T-helper 2 cell treated with Interferon-gamma antibody and Interleukin-4, amounts not matched to agents 100 ng/mL and 5 ng/mL, for 36 hours (primary cell): ENCODE data around the gene DCDC2C. TPM values are rescaled to one million over a fixed set of nuclear protein-coding genes. Genes with fewer than 3 reads are reported as not detected.
"Not testable (repeated sequence)": the region's sequence is repeated elsewhere in the genome, so short reads cannot be mapped to it uniquely, and the experiment has no call there.

Experiments
- intact Hi-C: fragments of 100-400 bp; cut with micrococcal nuclease; formaldehyde crosslinking; loops from one replicate; pipeline ENCODE4 v1.15.1; 2023
- total RNA-seq: library from RNA; stranded (reverse); gene quantifications from 2 replicates; pipeline ENCODE4 v1.2.3, GENCODE V29; 2022

Gene DCDC2C
- total RNA-seq, 1 donor from 2014 or later, result not detected

DNA sequence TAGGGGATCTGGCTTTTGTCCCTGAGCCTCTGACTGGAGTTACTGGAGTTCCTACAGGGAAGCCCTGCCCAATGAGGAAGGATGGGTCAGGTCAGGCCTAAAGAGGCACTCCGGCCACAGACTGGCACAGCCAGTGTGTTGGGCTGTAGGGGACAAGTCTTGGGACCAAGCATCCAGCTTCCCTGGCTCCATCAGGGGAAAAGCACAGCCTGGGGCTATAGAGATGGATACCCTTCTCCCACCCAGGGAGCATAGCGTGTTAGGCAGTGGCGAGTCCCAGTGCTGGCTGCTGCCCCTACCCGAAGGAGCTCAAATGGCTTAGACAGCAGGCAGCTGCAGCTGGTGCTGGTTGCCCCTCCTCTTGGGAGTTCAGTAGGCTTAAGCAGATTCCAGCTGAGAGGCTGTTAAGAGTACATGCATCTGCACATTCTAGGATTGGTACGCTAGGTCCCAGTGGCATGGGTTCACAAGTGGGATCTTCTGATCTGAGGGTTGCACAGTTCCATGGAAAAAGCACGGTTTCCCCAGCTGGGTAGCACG lies 111.4 kb downstream of the DCDC2C start:
- intact Hi-C loops, result no loop called here

- intact Hi-C loops, result not testable (repeated sequence)
Observed at GRCh38 chr2:3817144-3817543, 113.8 kb downstream of the DCDC2C start.

GRCh38 chr2:3823748-3824147 lies 120.4 kb downstream of the DCDC2C start:
- intact Hi-C loops, result no loop called here

DNA sequence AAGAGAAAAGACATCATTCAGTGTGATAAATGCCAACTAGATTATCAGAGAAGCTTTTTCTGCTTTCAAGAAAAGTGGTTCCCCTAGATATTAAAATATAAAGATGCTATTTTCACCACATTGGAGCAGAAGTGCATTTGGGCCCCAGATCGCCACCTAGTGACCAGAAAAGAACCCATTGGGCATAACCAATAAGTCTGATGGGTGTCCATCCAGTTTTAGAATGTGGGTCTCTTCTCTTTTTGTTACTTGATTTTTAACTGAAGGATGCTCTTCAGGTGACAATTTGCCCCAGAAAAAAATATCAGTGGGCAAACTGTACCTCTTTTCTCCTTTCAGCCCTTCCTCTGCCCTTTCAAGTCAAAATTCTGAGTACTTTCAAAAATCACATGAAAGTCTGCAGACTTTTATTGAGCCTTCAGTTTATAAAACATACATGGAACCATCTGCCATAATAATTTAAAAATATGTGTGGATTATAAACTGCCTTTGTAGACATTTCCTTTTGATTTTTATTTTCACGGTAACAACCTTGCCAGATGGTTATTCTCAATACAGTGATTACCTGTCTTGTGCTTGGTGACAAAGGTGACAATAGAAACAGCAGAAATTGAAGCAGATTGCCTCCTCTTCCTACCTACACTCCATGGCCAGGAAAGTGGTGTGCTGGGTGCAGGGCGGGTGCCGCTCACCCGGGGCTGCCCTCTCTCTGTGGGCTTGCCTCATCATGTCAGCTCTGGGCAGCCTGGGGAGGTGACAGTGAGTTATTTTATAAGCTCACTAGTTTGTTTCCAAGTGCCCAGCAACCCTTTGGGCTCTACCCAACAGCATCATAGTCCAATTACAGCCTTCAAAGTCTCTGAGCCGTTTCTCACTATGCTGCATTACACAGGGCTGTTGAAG lies 124.5 kb downstream of the DCDC2C start:
- intact Hi-C loops, result loop anchor here (5.0 kb wide), 1 partner anchor 101 kb away; no protein-coding TSS in a partner anchor

- intact Hi-C loops, result no loop called here
Observed at GRCh38 chr2:3830796-3831195, 127.4 kb downstream of the DCDC2C start.

DNA sequence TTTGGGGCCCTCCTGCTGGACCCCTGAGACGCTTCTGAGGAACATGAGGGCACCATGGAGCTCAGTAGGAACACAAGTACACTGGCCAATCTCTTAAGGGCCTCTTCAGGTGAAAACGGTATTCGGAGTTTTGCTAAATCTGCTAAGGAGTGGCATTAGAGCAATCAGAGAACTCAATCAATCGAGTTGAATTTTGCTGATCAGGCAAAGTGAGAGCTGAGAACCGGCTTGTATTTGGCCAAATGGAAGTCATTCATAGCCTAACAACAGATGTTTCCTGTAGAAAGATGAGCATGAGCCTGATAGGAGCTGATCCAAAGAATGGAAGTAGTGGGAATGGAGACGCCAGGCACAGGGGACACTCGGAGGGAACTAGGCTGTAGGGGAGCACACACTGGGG lies 133.7 kb downstream of the DCDC2C start:
- intact Hi-C loops, result no loop called here

- intact Hi-C loops, result no loop called here
Observed at GRCh38 chr2:3838348-3838747, 135.0 kb downstream of the DCDC2C start.

- intact Hi-C loops, result no loop called here
Observed at GRCh38 chr2:3839476-3839875, 136.1 kb downstream of the DCDC2C start.

DNA sequence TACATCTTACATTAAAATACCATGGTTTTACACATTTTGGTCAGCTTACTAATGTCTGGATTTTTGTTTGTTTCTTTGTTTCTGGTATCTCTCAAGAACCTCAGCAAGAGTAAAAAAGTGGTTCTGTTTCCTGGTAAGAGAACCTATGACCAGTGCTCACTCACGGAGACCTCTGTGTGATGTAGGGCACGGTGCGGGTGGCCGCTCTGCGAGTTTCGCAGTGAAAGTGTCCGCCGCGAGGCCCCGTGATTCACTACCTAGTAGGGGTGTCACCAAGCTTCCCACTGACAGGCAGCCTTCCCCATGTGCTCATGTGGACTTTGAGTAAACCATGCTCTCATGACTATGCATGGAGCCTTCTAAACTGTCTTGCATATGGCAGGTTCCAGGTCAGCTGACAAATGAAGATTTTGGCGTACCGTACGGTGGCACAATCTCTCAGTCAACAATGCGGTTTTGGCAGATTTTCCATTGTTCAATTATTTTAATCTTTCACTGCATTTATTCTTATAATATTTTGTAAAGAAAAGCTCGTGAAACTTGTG lies 137.3 kb downstream of the DCDC2C start:
- intact Hi-C loops, result no loop called here

DNA sequence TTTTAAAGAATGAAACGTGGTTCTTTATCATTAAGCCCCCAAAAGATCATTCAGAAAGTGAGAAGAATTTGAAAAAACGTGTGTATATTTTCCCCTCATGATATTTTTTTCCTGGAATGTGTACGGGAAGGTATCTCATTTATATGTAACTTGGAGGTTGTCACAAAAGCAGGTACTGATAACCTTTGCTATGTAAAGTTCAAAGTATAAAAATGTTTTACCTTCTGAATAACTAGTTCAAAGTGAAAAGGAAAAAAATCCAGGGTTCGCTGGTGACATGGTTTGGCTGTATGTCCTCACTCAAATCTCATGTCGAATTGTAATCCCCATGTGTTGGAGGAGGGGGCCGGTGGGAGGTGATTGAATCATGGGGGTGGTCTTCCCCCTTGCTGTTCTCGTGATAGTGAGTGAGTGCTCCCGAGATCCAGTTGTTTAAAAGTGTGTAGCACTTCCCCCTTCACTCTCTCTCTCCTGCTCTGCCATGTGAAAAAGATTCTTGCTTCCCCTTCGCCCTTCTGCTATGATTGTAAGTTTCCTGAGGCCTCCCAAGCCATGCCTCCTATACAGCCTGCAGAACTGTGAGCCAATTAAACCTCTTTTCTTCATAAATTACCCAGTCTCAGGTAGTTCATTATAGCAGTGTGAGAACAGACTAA lies 144.2 kb downstream of the DCDC2C start:
- intact Hi-C loops, result no loop called here

GRCh38 chr2:3848776-3849175 lies 145.4 kb downstream of the DCDC2C start:
- intact Hi-C loops, result no loop called here

GRCh38 chr2:3849213-3849612 lies 145.8 kb downstream of the DCDC2C start:
- intact Hi-C loops, result no loop called here

- intact Hi-C loops, result no loop called here
Observed at GRCh38 chr2:3857576-3857975, 154.2 kb downstream of the DCDC2C start.

DNA sequence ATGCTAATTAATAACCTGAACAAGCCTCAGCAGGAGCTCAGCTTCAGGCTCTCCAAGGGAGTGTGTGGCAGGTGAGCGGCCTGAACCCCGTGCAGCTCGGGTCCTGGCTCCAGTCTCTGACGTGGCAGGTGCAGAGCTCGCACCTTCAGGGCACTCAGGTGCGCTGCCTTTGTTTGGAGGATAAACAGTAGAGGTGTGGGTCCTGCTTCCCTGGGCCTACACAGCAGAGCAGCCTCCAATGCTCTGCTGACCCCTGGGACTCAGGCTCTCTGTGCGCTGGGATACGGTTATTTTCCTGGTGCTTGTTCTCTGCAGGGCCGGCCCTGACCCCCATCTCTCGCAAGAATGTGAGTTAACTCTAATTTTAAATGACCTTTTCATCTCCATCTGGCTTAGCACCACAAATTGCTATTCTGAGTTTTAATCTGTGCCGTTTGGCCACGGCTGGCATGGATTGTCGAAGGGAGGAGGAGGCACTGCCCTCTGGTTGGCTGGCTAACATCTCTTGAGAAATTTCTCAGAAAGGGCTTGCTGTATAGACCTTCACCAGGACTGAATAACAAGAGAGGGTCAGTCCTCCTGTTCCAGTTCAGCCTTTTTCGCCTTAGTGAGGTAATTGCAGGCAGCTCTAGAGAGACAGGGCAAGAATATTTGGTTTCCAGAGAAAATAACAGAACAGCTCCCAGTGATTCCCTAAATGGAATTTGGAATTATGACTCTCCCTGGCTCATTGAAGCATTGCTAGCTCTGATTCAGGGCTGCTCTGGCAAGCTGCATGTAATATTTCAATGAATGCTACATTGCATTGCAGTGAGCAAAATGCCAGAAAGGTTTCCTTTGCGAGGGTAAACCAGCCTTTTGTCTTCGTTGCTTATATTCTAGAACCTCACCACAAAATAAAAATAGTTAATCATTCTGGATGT lies 161.8 kb downstream of the DCDC2C start:
- intact Hi-C loops, result no loop called here

DNA sequence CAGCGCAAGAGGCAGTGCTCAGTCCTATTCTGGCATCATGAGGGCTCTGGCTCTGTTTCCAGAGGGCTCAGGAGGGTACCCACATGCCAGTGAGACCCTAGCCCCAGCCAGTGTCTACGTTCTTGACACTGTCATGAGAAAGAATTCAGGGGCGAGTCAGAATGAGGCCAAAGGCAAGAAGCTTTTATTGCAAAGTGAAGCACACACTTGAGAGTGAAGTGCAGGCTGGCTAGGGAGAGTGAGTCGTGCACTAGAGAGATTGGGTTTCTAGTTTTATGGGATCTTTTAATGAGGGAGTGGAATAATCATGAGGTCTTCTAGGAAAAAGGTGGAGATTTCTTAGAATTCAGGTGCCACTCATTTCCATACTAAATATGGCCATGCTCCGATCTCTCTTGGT lies 164.1 kb downstream of the DCDC2C start:
- intact Hi-C loops, result no loop called here

DNA sequence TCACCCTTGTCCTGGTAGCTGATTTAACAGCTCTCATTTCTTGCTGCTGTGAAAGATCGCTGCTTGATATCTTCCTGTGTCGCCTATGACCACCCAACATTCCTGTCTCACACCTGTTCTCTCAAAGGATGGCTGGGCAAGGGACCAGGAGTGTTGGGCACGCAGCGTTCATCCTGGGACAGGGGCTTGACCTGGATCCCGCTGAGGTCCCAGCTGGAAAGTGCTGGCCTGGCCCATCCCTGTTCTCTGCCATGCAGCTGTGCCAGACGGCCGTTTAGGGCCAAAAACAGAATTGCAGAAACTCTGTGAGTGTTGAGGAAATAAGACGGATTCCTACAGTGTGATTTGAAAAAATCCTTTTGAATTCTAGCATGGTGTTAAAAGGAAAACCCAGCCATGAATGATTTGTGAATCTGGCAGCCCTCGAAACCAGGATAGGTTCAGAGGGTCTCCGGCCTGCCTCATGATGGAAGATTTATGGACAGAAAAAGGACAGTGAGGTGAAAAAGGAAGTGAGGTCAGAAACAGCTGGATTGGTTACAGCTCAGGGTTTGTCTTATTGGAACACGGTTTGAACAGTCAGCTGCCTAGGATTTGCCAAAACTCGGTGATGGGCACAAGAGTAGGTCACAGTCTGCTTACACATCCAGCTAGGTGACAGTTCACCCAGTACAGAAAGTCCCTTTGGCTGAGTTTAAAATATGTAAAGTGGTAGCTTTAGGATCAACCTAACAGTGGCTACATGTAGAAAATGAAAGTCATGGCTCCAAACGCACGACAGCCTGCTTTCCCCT lies 164.8 kb downstream of the DCDC2C start:
- intact Hi-C loops, result no loop called here

DNA sequence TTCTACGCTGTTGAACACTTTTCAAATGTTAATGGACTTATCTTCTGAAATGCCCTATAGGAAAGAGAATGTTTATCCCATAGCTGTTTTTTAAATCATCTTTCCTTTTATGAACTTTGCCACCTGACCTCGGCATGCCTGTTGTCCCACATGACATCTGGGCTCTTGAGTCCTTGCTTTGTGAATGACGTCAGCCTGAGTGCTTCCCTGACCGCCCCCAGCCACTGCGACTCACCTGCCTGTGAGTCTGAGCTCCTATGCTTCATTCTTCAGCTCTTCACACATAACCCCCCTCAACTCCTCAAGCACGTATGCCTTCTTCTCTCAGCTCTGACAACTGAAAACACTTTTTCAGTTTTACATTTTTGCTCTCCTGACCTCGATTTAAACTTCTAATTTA lies 166.8 kb downstream of the DCDC2C start:
- intact Hi-C loops, result no loop called here

DNA sequence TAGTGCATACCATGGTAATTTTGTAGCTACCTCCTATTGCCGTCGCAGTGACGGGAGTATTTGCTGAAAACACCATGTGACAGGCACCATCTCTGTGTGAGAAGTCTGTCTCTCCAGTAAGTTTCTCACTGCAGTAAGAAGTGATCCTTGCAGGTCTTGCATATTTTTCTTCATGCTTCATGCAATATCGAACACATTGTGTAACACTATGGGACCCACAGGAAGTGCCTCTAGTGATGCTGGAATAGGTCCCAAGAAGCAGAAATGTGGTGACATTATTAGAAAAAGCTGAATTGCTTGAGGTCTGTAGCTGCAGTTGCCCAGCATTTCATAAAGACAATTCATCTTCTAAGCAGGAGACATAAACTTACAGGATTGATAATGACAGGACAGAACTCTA lies 167.6 kb downstream of the DCDC2C start:
- intact Hi-C loops, result no loop called here

DNA sequence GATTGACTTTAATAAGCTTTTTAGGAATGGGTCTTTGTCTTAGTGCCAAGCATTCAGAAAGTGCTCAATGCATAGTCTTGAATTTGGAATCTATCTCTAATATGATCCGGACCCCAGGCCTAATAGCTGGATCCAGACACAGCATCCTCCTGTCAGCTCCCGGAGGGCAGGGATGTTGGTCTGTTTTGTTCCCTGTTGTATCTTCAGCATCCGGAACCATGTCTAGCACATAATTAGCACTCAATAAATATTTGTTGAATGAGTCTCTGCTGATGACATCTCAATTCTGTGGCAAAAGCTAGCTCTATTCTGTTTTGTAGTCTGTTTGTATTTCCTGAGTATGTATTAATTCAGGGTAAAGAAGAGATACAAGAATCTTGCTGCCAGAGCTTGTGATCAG lies 169.1 kb downstream of the DCDC2C start:
- intact Hi-C loops, result no loop called here

DNA sequence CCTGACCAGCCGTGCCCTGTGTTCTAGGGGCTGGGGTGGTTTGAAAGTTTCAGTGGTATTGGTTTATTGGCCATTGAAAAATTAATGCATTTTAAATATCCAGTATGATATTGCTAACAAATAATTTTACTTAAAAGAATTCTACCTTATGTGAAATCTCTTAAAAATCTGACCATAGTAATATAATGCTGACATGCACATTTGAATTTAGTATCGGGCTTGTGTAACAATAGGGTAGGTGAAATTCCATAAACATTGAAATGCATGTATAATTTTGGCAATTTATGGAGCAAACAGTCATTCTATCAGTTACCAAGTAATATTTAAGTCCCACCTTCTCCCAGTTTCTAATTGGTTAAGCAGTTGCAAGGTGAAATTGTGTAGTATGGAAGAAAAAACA lies 170.5 kb downstream of the DCDC2C start:
- intact Hi-C loops, result no loop called here
